Cerebellar cortex (tissue), 1 donor: ENCODE data around the gene MED8.
A peak's percentile ranks its signal among the peaks of the same experiment; 100 is the strongest.
"Not testable (repeated sequence)": the region's sequence is repeated elsewhere in the genome, so short reads cannot be mapped to it uniquely, and the experiment has no call there.

Experiments
- DNase-seq: peaks from one replicate; pipeline ENCODE4 v3.0.0-alpha.2; 2015; ENCODE audit warnings: low spot score

Gene MED8

GRCh38 chr1:43421976-43422750 is 32.6 kb upstream of the MED8 start:
- no peak for DNase-seq

- no peak for DNase-seq
Measured at GRCh38 chr1:43421396-43421795, 31.8 kb upstream of the MED8 start.

- no peak for DNase-seq
Measured at GRCh38 chr1:43420874-43421273, 31.3 kb upstream of the MED8 start.

GRCh38 chr1:43419627-43420425 is 30.2 kb upstream of the MED8 start:
- DNase-seq, result no peak

GRCh38 chr1:43418858-43419257 is 29.3 kb upstream of the MED8 start:
- no peak for DNase-seq

GRCh38 chr1:43415901-43416300 is 26.3 kb upstream of the MED8 start:
- no peak for DNase-seq

- DNase-seq, result peak; percentile 72
Measured at GRCh38 chr1:43414634-43415223, 25.1 kb upstream of the MED8 start.

- DNase-seq, result not testable (repeated sequence)
Measured at GRCh38 chr1:43413426-43413825, 23.8 kb upstream of the MED8 start.

- DNase-seq, result no peak
Measured at GRCh38 chr1:43410571-43410970, 21.0 kb upstream of the MED8 start.

- no peak for DNase-seq
Measured at GRCh38 chr1:43405876-43406234, 16.3 kb upstream of the MED8 start.

- no peak for DNase-seq
Measured at GRCh38 chr1:43405219-43405875, 15.7 kb upstream of the MED8 start.

- no peak for DNase-seq
Measured at GRCh38 chr1:43404353-43404752, 14.8 kb upstream of the MED8 start.

- DNase-seq, result no peak
Measured at GRCh38 chr1:43402089-43402865, 12.7 kb upstream of the MED8 start.

- DNase-seq, result not testable (repeated sequence)
Measured at GRCh38 chr1:43400441-43400840, 10.8 kb upstream of the MED8 start.

- no peak for DNase-seq
Measured at GRCh38 chr1:43398227-43398626, 8.6 kb upstream of the MED8 start.

- no peak for DNase-seq
Measured at GRCh38 chr1:43396059-43396458, 6.5 kb upstream of the MED8 start.

- DNase-seq, result no peak
Measured at GRCh38 chr1:43395523-43395922, 5.9 kb upstream of the MED8 start.

GRCh38 chr1:43392702-43393101 is 3.1 kb upstream of the MED8 start:
- DNase-seq, result no peak

- no peak for DNase-seq
Measured at GRCh38 chr1:43388613-43389012, 987 bp downstream of the MED8 start.

GRCh38 chr1:43387976-43388599 is 1.5 kb downstream of the MED8 start:
- no peak for DNase-seq

- no peak for DNase-seq
Measured at GRCh38 chr1:43386676-43387075, 2.9 kb downstream of the MED8 start.
